Measurements from ENCODE around the gene TTC16.

DNA sequence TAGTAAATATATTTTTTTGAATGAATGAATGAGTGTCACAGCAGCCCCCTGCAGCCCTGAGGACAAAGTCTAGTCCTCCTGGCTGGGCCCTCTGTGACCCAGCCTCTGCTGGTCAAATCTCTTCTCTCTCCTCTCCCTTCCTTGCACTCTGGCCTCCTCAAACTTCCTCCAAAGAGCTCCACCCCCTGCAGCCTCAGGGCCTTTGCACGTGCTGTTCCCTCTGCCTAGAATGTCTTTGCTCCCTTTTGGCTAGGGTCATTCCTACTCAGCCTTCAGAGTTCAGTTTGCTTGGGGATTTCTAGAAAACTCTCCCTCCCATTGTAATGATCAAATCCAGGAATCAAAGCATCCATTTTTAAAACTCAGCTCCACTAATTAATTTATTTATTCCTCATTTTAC, 49.5 kb downstream of the TTC16 start:
- no peak for TF ChIP-seq CTCF (IDR thresholded peaks at IDR 0.05; ENCODE audit: poor library complexity, severe bottlenecking)
- TF ChIP-seq TAF1 (IDR thresholded peaks at IDR 0.05; ENCODE audit: low read depth), result no peak
- TF ChIP-seq POLR2AphosphoS5 (IDR thresholded peaks at IDR 0.05), result no peak
- no peak for TF ChIP-seq MXI1 (conservative IDR thresholded peaks at IDR 0.05; ENCODE audit: poor library complexity, severe bottlenecking)

All from neural cell (in vitro differentiated cells).